ENCODE results near the gene CCDC61.

GRCh38 chr19:45947926-45948325 lies 47.3 kb upstream of the CCDC61 start:
- no peak for TF ChIP-seq POLR2A (IDR thresholded peaks at IDR 0.05)
- no peak for TF ChIP-seq POLR2AphosphoS5 (IDR thresholded peaks at IDR 0.05; ENCODE audit: insufficient read depth in 1 of 2, low read depth in 1 of 2)
- TF ChIP-seq, protein P1, sequence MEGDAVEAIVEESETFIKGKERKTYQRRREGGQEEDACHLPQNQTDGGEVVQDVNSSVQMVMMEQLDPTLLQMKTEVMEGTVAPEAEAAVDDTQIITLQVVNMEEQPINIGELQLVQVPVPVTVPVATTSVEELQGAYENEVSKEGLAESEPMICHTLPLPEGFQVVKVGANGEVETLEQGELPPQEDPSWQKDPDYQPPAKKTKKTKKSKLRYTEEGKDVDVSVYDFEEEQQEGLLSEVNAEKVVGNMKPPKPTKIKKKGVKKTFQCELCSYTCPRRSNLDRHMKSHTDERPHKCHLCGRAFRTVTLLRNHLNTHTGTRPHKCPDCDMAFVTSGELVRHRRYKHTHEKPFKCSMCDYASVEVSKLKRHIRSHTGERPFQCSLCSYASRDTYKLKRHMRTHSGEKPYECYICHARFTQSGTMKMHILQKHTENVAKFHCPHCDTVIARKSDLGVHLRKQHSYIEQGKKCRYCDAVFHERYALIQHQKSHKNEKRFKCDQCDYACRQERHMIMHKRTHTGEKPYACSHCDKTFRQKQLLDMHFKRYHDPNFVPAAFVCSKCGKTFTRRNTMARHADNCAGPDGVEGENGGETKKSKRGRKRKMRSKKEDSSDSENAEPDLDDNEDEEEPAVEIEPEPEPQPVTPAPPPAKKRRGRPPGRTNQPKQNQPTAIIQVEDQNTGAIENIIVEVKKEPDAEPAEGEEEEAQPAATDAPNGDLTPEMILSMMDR (IDR thresholded peaks at IDR 0.05), result no peak
